K562 (cell line): Measurements from ENCODE around the gene SLC39A3. TPM values are rescaled to one million over a fixed set of nuclear protein-coding genes. Genes with fewer than 3 reads are reported as not detected.

Experiments used
- E2F3 ChIP-seq: fragments of 250-450 bp; sonication (Bioruptor Pico); IDR thresholded peaks from 2 replicates; pipeline ENCODE4 v1.4.0; 2020; ENCODE audit warnings: mild to moderate bottlenecking
- HDAC6 ChIP-seq: IDR thresholded peaks from 2 replicates; pipeline ENCODE4 v1.6.1; 2012; ENCODE audit warnings: low read depth, mild to moderate bottlenecking, control low read depth, inconsistent platforms, low read length, moderate library complexity
- MEIS2 ChIP-seq: fragments of 450-650 bp; IDR thresholded peaks from 2 replicates; pipeline ENCODE4 v1.6.1; 2014; ENCODE audit warnings: mild to moderate bottlenecking; ENCODE audit not compliant: partially characterized antibody
- PHF20 ChIP-seq: fragments of 450-650 bp; IDR thresholded peaks from 2 replicates; pipeline ENCODE4 v1.6.1; 2018; ENCODE audit not compliant: partially characterized antibody
- POLR2A ChIP-seq: fragments of 450-650 bp; conservative IDR thresholded peaks from 2 replicates; pipeline ENCODE4 v1.6.1; 2016
- SLC30A9 ChIP-seq: fragments of 250-450 bp; sonication (Bioruptor Pico); IDR thresholded peaks from 2 replicates; pipeline ENCODE4 v1.8.0; 2022; ENCODE audit warnings: mild to moderate bottlenecking, moderate library complexity
- TAF1 ChIP-seq: IDR thresholded peaks from 2 replicates; pipeline ENCODE4 v1.6.1; 2011; ENCODE audit warnings: mild to moderate bottlenecking, low read length, moderate library complexity; ENCODE audit not compliant: insufficient read depth, control insufficient read depth, severe bottlenecking; ENCODE audit errors: extremely low read depth
- TAF7 ChIP-seq: fragments of 450-650 bp; IDR thresholded peaks from 2 replicates; pipeline ENCODE4 v1.6.1; 2016; ENCODE audit warnings: missing genetic modification characterization, missing compliant biosample characterization
- ZBTB17 ChIP-seq: fragments of 450-650 bp; formaldehyde crosslinking; IDR thresholded peaks from 2 replicates; pipeline ENCODE4 v1.4.0; 2020; ENCODE audit warnings: mild to moderate bottlenecking
- polyA plus RNA-seq, 8 experiments: library from polyadenylated mRNA; depleted of rRNA in 4 of 8; stranded (reverse) in 5 of 8; unstranded in 3 of 8; fragments of >200 nt; fragmentation: Nextera tagmentation in 2 of 8; fragmentation: Illumina TruSeq in 1 of 8; extraction: Ambion mirVana in 2 of 8; extraction: Trizol in 1 of 8; gene quantifications; 2 replicates each; pipeline versions ENCODE4 v1.2.1 to v1.2.3, GENCODE V29; 2011 to 2014; ENCODE audit warnings: inconsistent platforms in 1 of 8, missing spikeins in 1 of 8
- total RNA-seq, 7 experiments: library from RNA; depleted of rRNA in 6 of 7; stranded (reverse); fragments of >200 nt in 6 of 7; fragmentation: Illumina TruSeq in 2 of 7; extraction: Trizol in 2 of 7; gene quantifications; 2 replicates each; pipeline versions ENCODE4 v1.2.1 to v1.2.3, GENCODE V29; 2011 to 2021; ENCODE audit warnings: low replicate concordance in 1 of 7
- TF ChIP-seq, protein P1 (sequence below): fragments of 450-650 bp; IDR thresholded peaks from 2 replicates; pipeline ENCODE4 v1.6.1; 2016
- TF ChIP-seq, protein P2 (sequence below): fragments of 250-450 bp; sonication (Bioruptor Pico); IDR thresholded peaks from 2 replicates; pipeline ENCODE4 v1.4.0; 2020; ENCODE audit warnings: mild to moderate bottlenecking, moderate library complexity
- TF ChIP-seq, protein P3 (sequence below): sonication (generic); formaldehyde crosslinking; IDR thresholded peaks from 2 replicates; pipeline ENCODE4 v1.8.0; 2022; ENCODE audit warnings: mild to moderate bottlenecking, missing genetic modification reagents
- TF ChIP-seq, protein P4 (sequence below): fragments of 250-450 bp; sonication (Bioruptor Pico); IDR thresholded peaks from 2 replicates; pipeline ENCODE4 v1.4.0; 2020; ENCODE audit warnings: mild to moderate bottlenecking
- TF ChIP-seq, protein P5 (sequence below), 2 experiments: fragments of 450-650 bp in 1 of 2; sonication (generic) in 1 of 2; formaldehyde crosslinking in 1 of 2; IDR thresholded peaks in 1 of 2; conservative IDR thresholded peaks in 1 of 2; 2 replicates each; pipeline versions ENCODE4 v1.6.1 to v1.8.1; 2016 to 2023; ENCODE audit warnings: mild to moderate bottlenecking in 2 of 2, moderate library complexity in 2 of 2, inconsistent platforms in 1 of 2, missing genetic modification reagents in 1 of 2
- TF ChIP-seq, protein P6 (sequence below): fragments of 450-650 bp; IDR thresholded peaks from 2 replicates; pipeline ENCODE4 v1.6.1; 2016; ENCODE audit warnings: borderline replicate concordance
- TF ChIP-seq, protein P7 (sequence below): fragments of 450-650 bp; IDR thresholded peaks from 2 replicates; pipeline ENCODE4 v1.6.1; 2014; ENCODE audit warnings: low read depth, mild to moderate bottlenecking, moderate library complexity, borderline replicate concordance

SLC39A3 gene
- total and polyA plus RNA-seq, 9 of the 15 experiments (the other 6 are each of a cell fraction or from before 2014, with no cell fraction given) = 2.3 to 215 (median 127) TPM

DNA sequence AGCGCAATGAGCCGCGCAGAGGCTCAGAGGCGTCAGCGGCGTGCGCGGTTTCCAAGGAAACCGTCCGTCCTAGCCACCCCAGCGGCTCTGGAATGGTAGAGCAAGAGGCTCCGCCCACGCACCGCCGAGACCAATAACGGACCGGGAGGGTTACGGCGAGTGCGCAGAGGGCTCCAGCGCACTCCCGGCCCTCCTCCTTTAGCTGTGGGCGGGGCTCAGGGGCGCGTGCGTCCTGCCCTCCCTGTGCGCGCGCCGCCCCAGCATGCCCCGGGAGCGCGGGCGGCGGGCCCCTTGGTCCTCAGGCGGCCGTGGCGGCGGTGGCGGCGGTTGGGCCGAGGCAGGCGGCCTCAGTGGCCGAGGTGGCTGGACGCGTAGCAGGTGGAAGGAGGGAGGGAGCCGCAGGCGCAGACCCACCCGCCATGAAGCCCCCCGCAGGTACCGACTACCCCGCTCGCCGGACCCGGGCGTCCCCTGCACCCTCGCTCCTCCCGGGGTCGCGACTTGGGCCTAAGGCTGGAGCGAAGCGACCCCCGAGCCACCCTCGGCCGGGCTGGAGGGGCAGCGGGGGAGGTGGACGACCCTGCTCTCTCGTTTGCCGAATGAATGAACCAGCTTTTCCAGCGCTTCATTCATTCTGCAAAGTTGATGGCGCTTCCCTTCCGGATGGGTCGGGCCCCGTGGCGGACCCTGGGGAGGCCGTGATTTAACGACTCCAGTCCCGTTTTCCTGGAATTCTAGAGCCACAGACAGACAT lies 45.6 kb upstream of the SLC39A3 start, which contains the start of gene THOP1 (continued):
- TF ChIP-seq, protein P1, sequence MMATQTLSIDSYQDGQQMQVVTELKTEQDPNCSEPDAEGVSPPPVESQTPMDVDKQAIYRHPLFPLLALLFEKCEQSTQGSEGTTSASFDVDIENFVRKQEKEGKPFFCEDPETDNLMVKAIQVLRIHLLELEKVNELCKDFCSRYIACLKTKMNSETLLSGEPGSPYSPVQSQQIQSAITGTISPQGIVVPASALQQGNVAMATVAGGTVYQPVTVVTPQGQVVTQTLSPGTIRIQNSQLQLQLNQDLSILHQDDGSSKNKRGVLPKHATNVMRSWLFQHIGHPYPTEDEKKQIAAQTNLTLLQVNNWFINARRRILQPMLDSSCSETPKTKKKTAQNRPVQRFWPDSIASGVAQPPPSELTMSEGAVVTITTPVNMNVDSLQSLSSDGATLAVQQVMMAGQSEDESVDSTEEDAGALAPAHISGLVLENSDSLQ = peak; percentile 80
- TF ChIP-seq MEIS2 = peak; percentile 97
- TF ChIP-seq, protein P2, sequence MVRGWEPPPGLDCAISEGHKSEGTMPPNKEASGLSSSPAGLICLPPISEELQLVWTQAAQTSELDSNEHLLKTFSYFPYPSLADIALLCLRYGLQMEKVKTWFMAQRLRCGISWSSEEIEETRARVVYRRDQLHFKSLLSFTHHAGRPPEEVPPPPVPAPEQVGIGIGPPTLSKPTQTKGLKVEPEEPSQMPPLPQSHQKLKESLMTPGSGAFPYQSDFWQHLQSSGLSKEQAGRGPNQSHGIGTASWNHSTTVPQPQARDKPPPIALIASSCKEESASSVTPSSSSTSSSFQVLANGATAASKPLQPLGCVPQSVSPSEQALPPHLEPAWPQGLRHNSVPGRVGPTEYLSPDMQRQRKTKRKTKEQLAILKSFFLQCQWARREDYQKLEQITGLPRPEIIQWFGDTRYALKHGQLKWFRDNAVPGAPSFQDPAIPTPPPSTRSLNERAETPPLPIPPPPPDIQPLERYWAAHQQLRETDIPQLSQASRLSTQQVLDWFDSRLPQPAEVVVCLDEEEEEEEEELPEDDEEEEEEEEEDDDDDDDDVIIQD = no peak
- peak; percentile 73 for TF ChIP-seq ZBTB17
- TF ChIP-seq, protein P3, sequence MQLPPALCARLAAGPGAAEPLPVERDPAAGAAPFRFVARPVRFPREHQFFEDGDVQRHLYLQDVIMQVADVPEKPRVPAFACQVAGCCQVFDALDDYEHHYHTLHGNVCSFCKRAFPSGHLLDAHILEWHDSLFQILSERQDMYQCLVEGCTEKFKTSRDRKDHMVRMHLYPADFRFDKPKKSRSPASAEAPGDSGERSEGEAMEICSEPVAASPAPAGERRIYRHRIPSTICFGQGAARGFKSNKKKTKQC (CRISPR knock-in tag) = peak; percentile 60; the same call in 1 of the 2 replicates
- TF ChIP-seq, protein P4, sequence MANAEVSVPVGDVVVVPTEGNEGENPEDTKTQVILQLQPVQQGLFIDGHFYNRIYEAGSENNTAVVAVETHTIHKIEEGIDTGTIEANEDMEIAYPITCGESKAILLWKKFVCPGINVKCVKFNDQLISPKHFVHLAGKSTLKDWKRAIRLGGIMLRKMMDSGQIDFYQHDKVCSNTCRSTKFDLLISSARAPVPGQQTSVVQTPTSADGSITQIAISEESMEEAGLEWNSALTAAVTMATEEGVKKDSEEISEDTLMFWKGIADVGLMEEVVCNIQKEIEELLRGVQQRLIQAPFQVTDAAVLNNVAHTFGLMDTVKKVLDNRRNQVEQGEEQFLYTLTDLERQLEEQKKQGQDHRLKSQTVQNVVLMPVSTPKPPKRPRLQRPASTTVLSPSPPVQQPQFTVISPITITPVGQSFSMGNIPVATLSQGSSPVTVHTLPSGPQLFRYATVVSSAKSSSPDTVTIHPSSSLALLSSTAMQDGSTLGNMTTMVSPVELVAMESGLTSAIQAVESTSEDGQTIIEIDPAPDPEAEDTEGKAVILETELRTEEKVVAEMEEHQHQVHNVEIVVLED (CRISPR knock-in tag) = peak; percentile 67
- TF ChIP-seq, protein P5, sequence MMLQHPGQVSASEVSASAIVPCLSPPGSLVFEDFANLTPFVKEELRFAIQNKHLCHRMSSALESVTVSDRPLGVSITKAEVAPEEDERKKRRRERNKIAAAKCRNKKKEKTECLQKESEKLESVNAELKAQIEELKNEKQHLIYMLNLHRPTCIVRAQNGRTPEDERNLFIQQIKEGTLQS (IDR thresholded peaks at IDR 0.05) = no peak
- TF ChIP-seq, protein P5 (CRISPR knock-in tag; conservative IDR thresholded peaks at IDR 0.05) = no peak
- peak; percentile 68 for TF ChIP-seq PHF20
- TF ChIP-seq, protein P6, sequence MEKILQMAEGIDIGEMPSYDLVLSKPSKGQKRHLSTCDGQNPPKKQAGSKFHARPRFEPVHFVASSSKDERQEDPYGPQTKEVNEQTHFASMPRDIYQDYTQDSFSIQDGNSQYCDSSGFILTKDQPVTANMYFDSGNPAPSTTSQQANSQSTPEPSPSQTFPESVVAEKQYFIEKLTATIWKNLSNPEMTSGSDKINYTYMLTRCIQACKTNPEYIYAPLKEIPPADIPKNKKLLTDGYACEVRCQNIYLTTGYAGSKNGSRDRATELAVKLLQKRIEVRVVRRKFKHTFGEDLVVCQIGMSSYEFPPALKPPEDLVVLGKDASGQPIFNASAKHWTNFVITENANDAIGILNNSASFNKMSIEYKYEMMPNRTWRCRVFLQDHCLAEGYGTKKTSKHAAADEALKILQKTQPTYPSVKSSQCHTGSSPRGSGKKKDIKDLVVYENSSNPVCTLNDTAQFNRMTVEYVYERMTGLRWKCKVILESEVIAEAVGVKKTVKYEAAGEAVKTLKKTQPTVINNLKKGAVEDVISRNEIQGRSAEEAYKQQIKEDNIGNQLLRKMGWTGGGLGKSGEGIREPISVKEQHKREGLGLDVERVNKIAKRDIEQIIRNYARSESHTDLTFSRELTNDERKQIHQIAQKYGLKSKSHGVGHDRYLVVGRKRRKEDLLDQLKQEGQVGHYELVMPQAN = peak; percentile 89; the same call in 1 of the 2 replicates
- TF ChIP-seq SLC30A9 (CRISPR knock-in tag) = no peak
- TF ChIP-seq HDAC6 = no peak
- TF ChIP-seq, protein P7, sequence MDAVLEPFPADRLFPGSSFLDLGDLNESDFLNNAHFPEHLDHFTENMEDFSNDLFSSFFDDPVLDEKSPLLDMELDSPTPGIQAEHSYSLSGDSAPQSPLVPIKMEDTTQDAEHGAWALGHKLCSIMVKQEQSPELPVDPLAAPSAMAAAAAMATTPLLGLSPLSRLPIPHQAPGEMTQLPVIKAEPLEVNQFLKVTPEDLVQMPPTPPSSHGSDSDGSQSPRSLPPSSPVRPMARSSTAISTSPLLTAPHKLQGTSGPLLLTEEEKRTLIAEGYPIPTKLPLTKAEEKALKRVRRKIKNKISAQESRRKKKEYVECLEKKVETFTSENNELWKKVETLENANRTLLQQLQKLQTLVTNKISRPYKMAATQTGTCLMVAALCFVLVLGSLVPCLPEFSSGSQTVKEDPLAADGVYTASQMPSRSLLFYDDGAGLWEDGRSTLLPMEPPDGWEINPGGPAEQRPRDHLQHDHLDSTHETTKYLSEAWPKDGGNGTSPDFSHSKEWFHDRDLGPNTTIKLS = peak; percentile 46; the same call in 1 of the 2 replicates
- peak; percentile 75; the same call in 1 of the 2 replicates for TF ChIP-seq E2F3
- no peak for TF ChIP-seq TAF7 (tag)
- peak; percentile 82 for TF ChIP-seq POLR2A
- TF ChIP-seq TAF1 = peak; percentile 87
